ENCODE data around the gene EIF4E1B. TPM values are rescaled to one million over a fixed set of nuclear protein-coding genes. Genes with fewer than 3 reads are reported as not detected.

EIF4E1B gene
- total RNA-seq, 1 donor from 2014 or later, result 0.06 TPM

GRCh38 chr5:176674799-176675198, 44.3 kb downstream of the EIF4E1B start:
- Histone ChIP-seq H3K79me2 (ENCODE audit: low read depth) (no peaks in the 10 kb centered on the region), H3K9me3 (ENCODE audit: low read depth) (no peaks in the 10 kb centered on the region), H3K4me1 (peaks cover 6% of the 10 kb centered on the region), H3F3A (ENCODE audit: low read depth) (peaks cover 5% of the 10 kb centered on the region), H2AFZ (replicated peaks) (no peak overlapping the region), H3K27ac (no peak overlapping the region), H3K4me3 (no peak overlapping the region), H3K9ac (no peak overlapping the region), H3K4me2 (no peak overlapping the region), H3K27me3 (peaks cover 3% of the 10 kb centered on the region), H3K36me3 (no peaks in the 10 kb centered on the region), H4K20me1 (ENCODE audit: low read depth) (no peaks in the 10 kb centered on the region)
- Mint-ChIP-seq H3K36me3 (no peaks in the 10 kb centered on the region), H3K27ac (no peak overlapping the region), H3K9me3 (no peaks in the 10 kb centered on the region), H3K4me3 (no peak overlapping the region), H3K27me3 (ENCODE audit: insufficient read depth, low read depth) (peaks cover 10% of the 10 kb centered on the region), H3K4me1 (peaks cover 14% of the 10 kb centered on the region)
- no peak for DNase-seq (ENCODE audit: low spot score)
- no peak for TF ChIP-seq EZH2 (IDR thresholded peaks at IDR 0.05)
- TF ChIP-seq EZH2phosphoT487 (IDR thresholded peaks at IDR 0.05), result no peak
- TF ChIP-seq CTCF (IDR thresholded peaks at IDR 0.05), result no peak

- Mint-ChIP-seq H3K9me3 (no peaks in the 10 kb centered on the region), H3K4me3 (no peak overlapping the region), H3K27ac (no peak overlapping the region), H3K4me1 (peaks cover 14% of the 10 kb centered on the region), H3K36me3 (no peaks in the 10 kb centered on the region), H3K27me3 (ENCODE audit: insufficient read depth, low read depth) (peaks cover 10% of the 10 kb centered on the region)
- Histone ChIP-seq H3K27me3 (peaks cover 13% of the 10 kb centered on the region), H3F3A (ENCODE audit: low read depth) (peaks cover 5% of the 10 kb centered on the region), H3K4me2 (no peak overlapping the region), H3K4me1 (peaks cover 6% of the 10 kb centered on the region), H3K36me3 (no peaks in the 10 kb centered on the region), H3K4me3 (no peak overlapping the region), H3K9ac (no peak overlapping the region), H3K27ac (no peak overlapping the region), H3K9me3 (ENCODE audit: low read depth) (no peaks in the 10 kb centered on the region), H4K20me1 (ENCODE audit: low read depth) (no peaks in the 10 kb centered on the region), H2AFZ (replicated peaks) (no peak overlapping the region), H3K79me2 (ENCODE audit: low read depth) (no peaks in the 10 kb centered on the region)
- DNase-seq (ENCODE audit: low spot score), result peak; percentile 66
- TF ChIP-seq CTCF (IDR thresholded peaks at IDR 0.05) (peak; percentile 77), EZH2 (IDR thresholded peaks at IDR 0.05) (no peak)
Observed at GRCh38 chr5:176675676-176676360, 45.3 kb downstream of the EIF4E1B start.

GRCh38 chr5:176676361-176676824, 45.9 kb downstream of the EIF4E1B start:
- Histone ChIP-seq H3K4me3 (no peak overlapping the region), H3K79me2 (ENCODE audit: low read depth) (no peaks in the 10 kb centered on the region), H3F3A (ENCODE audit: low read depth) (peaks cover 5% of the 10 kb centered on the region), H3K4me1 (peaks cover 6% of the 10 kb centered on the region), H2AFZ (replicated peaks) (no peak overlapping the region), H3K9me3 (ENCODE audit: low read depth) (no peaks in the 10 kb centered on the region), H3K27ac (no peak overlapping the region), H3K9ac (no peak overlapping the region), H4K20me1 (ENCODE audit: low read depth) (no peaks in the 10 kb centered on the region), H3K27me3 (peaks cover 16% of the 10 kb centered on the region), H3K36me3 (no peaks in the 10 kb centered on the region), H3K4me2 (no peak overlapping the region)
- Mint-ChIP-seq H3K9me3 (no peaks in the 10 kb centered on the region), H3K4me3 (no peak overlapping the region), H3K27me3 (ENCODE audit: insufficient read depth, low read depth) (peaks cover 10% of the 10 kb centered on the region), H3K36me3 (no peaks in the 10 kb centered on the region), H3K4me1 (peaks cover 10% of the 10 kb centered on the region), H3K27ac (no peak overlapping the region)
- no peak for DNase-seq (ENCODE audit: low spot score)
- TF ChIP-seq CTCF (IDR thresholded peaks at IDR 0.05) (no peak), EZH2phosphoT487 (IDR thresholded peaks at IDR 0.05) (no peak), EZH2 (IDR thresholded peaks at IDR 0.05) (no peak)

All from neural progenitor cell (in vitro differentiated cells).